Umbilical cord (tissue), 2 donors: ENCODE measurements around the gene TMEM190. TPM values are rescaled to one million over a fixed set of nuclear protein-coding genes. Genes with fewer than 3 reads are reported as not detected.
A peak's percentile ranks its signal among the peaks of the same experiment; 100 is the strongest.
"Not testable (repeated sequence)": the region's sequence is repeated elsewhere in the genome, so short reads cannot be mapped to it uniquely, and the experiment has no call there.

Experiments
- DNase-seq: peaks from one replicate; pipeline ENCODE4 v3.0.0-alpha.2; 2015; ENCODE audit warnings: low spot score
- total RNA-seq: library from RNA; depleted of rRNA; stranded (reverse); fragments of >200 nt; gene quantifications from one replicate; pipeline ENCODE4 v1.2.3, GENCODE V29; 2014; ENCODE audit warnings: low replicate concordance; ENCODE audit not compliant: insufficient read depth

Gene TMEM190
- total RNA-seq, 1 donor from 2014 or later, result not detected

- DNase-seq, result no peak
These were observed 13.0 kb downstream of the TMEM190 start for GRCh38 chr19:55389386-55390317.

GRCh38 chr19:55390461-55390880 is 13.8 kb downstream of the TMEM190 start:
- no peak for DNase-seq

GRCh38 chr19:55391191-55391670 is 14.6 kb downstream of the TMEM190 start:
- DNase-seq, result no peak

GRCh38 chr19:55391702-55392615 is 15.3 kb downstream of the TMEM190 start:
- DNase-seq, result no peak

- DNase-seq, result no peak
These were observed 16.5 kb downstream of the TMEM190 start for GRCh38 chr19:55392820-55393761.

- DNase-seq, result no peak
These were observed 21.7 kb downstream of the TMEM190 start for GRCh38 chr19:55398200-55398925.

- no peak for DNase-seq
These were observed 23.9 kb downstream of the TMEM190 start for GRCh38 chr19:55400281-55401087.

- DNase-seq, result not testable (repeated sequence)
These were observed 24.8 kb downstream of the TMEM190 start for GRCh38 chr19:55401390-55401789.

GRCh38 chr19:55402509-55402908 is 25.9 kb downstream of the TMEM190 start:
- no peak for DNase-seq

GRCh38 chr19:55405638-55406037 is 29.0 kb downstream of the TMEM190 start:
- DNase-seq, result no peak

GRCh38 chr19:55406091-55406825 is 29.6 kb downstream of the TMEM190 start:
- no peak for DNase-seq

GRCh38 chr19:55406826-55407549 is 30.4 kb downstream of the TMEM190 start:
- no peak for DNase-seq

- DNase-seq, result not testable (repeated sequence)
These were observed 30.8 kb downstream of the TMEM190 start, which contains the start of gene UBE2S for GRCh38 chr19:55407550-55407799. Gene UBE2S, minus strand, starts transcription at chr19:55407788. Its CDS starts 199 bp downstream, at chr19:55407589.

- DNase-seq, result peak; percentile 100
These were observed 31.3 kb downstream of the TMEM190 start for GRCh38 chr19:55407800-55408532.

GRCh38 chr19:55408533-55408872 is 31.9 kb downstream of the TMEM190 start:
- DNase-seq, result no peak

GRCh38 chr19:55409179-55409578 is 32.6 kb downstream of the TMEM190 start:
- not testable (repeated sequence) for DNase-seq

GRCh38 chr19:55410168-55410567 is 33.5 kb downstream of the TMEM190 start:
- no peak for DNase-seq

- DNase-seq, result peak; percentile 82
These were observed 41.6 kb downstream of the TMEM190 start for GRCh38 chr19:55418185-55418584.
